GM23248 (cell line): Measurements from ENCODE around the gene ATG7.

Experiments used
- EZH2 ChIP-seq: fragments of 200-600 bp; sonication (generic); IDR thresholded peaks from 2 replicates; pipeline ENCODE4 v1.6.1; 2018; ENCODE audit warnings: antibody characterized with exemption, mild to moderate bottlenecking; ENCODE audit not compliant: insufficient read depth, poor library complexity, severe bottlenecking
- EZH2phosphoT487 ChIP-seq: fragments of 200-600 bp; sonication (generic); IDR thresholded peaks from 2 replicates; pipeline ENCODE4 v1.6.1; 2018; ENCODE audit warnings: antibody characterized with exemption, moderate library complexity, mild to moderate bottlenecking, low read depth; ENCODE audit not compliant: insufficient read depth

- TF ChIP-seq EZH2, result no peak
- no peak for TF ChIP-seq EZH2phosphoT487
Observed at GRCh38 chr3:11510356-11510755, 238.2 kb downstream of the ATG7 start.
